ENCODE results near the gene ALX1. TPM values are rescaled to one million over a fixed set of nuclear protein-coding genes. Genes with fewer than 3 reads are reported as not detected.

ALX1 gene
- total RNA-seq, 2 donors from 2014 or later: not detected

- Mint-ChIP-seq H3K36me3 (peaks cover 12% of the 10 kb centered on the region), H3K27me3 (peaks cover 42% of the 10 kb centered on the region in 2 donors), H3K4me3 (no peak overlapping the region), H3K4me1 (ENCODE audit: low read depth in 2 of 2) (peaks cover 0 to 3% of the 10 kb centered on the region in 2 donors), H3K27ac (no peak overlapping the region), H3K9me3 (no peaks in the 10 kb centered on the region)
- ATAC-seq (no peak), DNase-seq (ENCODE audit: low spot score) (no peak)
Observed at GRCh38 chr12:85278598-85279448, 1.2 kb upstream of the ALX1 start.

GRCh38 chr12:85279449-85280164 is 413 bp upstream of the ALX1 start:
- H3K4me3 Mint-ChIP-seq: no peak overlapping the region
- DNase-seq (ENCODE audit: low spot score) (no peak), ATAC-seq (no peak)
- peaks cover 34 to 36% of the 10 kb centered on the region in 2 donors for H3K27me3 Mint-ChIP-seq
- H3K36me3 Mint-ChIP-seq: peaks cover 7% of the 10 kb centered on the region
- H3K9me3 Mint-ChIP-seq: no peaks in the 10 kb centered on the region
- peaks cover 0 to 3% of the 10 kb centered on the region in 2 donors for H3K4me1 Mint-ChIP-seq (ENCODE audit: low read depth in 2 of 2)
- no peak overlapping the region for H3K27ac Mint-ChIP-seq

GRCh38 chr12:85280984-85281630 is 1.1 kb downstream of the ALX1 start:
- DNase-seq (ENCODE audit: low spot score) (no peak), ATAC-seq (no peak)
- peaks cover 33 to 34% of the 10 kb centered on the region in 2 donors for H3K27me3 Mint-ChIP-seq
- H3K27ac Mint-ChIP-seq: no peak overlapping the region
- no peaks in the 10 kb centered on the region for H3K9me3 Mint-ChIP-seq
- peaks cover 0 to 3% of the 10 kb centered on the region in 2 donors for H3K4me1 Mint-ChIP-seq (ENCODE audit: low read depth in 2 of 2)
- H3K4me3 Mint-ChIP-seq: peak overlapping the region; percentile 28
- peaks cover 7% of the 10 kb centered on the region for H3K36me3 Mint-ChIP-seq

- ATAC-seq: no peak
- no peak for DNase-seq (ENCODE audit: low spot score)
- Mint-ChIP-seq H3K27me3 (peaks cover 28 to 34% of the 10 kb centered on the region in 2 donors), H3K9me3 (no peaks in the 10 kb centered on the region), H3K36me3 (peaks cover 7% of the 10 kb centered on the region), H3K27ac (no peak overlapping the region), H3K4me1 (ENCODE audit: low read depth in 2 of 2) (peaks cover 0 to 3% of the 10 kb centered on the region in 2 donors), H3K4me3 (no peak overlapping the region)
Observed at GRCh38 chr12:85281636-85282312, 1.8 kb downstream of the ALX1 start.

GRCh38 chr12:85283560-85283959 is 3.5 kb downstream of the ALX1 start:
- DNase-seq (ENCODE audit: low spot score): no peak
- H3K27me3 Mint-ChIP-seq: peaks cover 21 to 34% of the 10 kb centered on the region in 2 donors

GRCh38 chr12:85296362-85296761 is 16.3 kb downstream of the ALX1 start:
- no peak for DNase-seq (ENCODE audit: low spot score)
- no peak overlapping the region for H3K27ac Mint-ChIP-seq
- no peaks in the 10 kb centered on the region for H3K27me3 Mint-ChIP-seq
- no peak overlapping the region for H3K4me3 Mint-ChIP-seq
- no peaks in the 10 kb centered on the region for H3K36me3 Mint-ChIP-seq
- peaks cover 3% of the 10 kb centered on the region for H3K9me3 Mint-ChIP-seq
- ATAC-seq: no peak
- H3K4me1 Mint-ChIP-seq (ENCODE audit: low read depth in 2 of 2): peaks cover 0 to 3% of the 10 kb centered on the region in 2 donors

More at GRCh38 chr12:85283560-85283959, 3.5 kb downstream of the ALX1 start:
- Mint-ChIP-seq H3K27ac (no peak overlapping the region), H3K4me1 (ENCODE audit: low read depth in 2 of 2) (peaks cover 0 to 3% of the 10 kb centered on the region in 2 donors), H3K36me3 (peaks cover 7% of the 10 kb centered on the region), H3K4me3 (no peak overlapping the region), H3K9me3 (no peaks in the 10 kb centered on the region)
- no peak for ATAC-seq

- H3K4me1 Mint-ChIP-seq (ENCODE audit: low read depth in 2 of 2): peaks cover 0 to 3% of the 10 kb centered on the region in 2 donors
- DNase-seq (ENCODE audit: low spot score): no peak
- no peaks in the 10 kb centered on the region for H3K27me3 Mint-ChIP-seq
- no peak overlapping the region for H3K4me3 Mint-ChIP-seq
- H3K27ac Mint-ChIP-seq: no peak overlapping the region
- H3K36me3 Mint-ChIP-seq: no peaks in the 10 kb centered on the region
- ATAC-seq: no peak
- peaks cover 3% of the 10 kb centered on the region for H3K9me3 Mint-ChIP-seq
Observed at GRCh38 chr12:85299053-85299452, 19.0 kb downstream of the ALX1 start.

- ATAC-seq: no peak
- Mint-ChIP-seq H3K9me3 (peaks cover 3% of the 10 kb centered on the region), H3K4me3 (no peak overlapping the region), H3K36me3 (no peaks in the 10 kb centered on the region), H3K27ac (no peak overlapping the region), H3K27me3 (no peaks in the 10 kb centered on the region), H3K4me1 (ENCODE audit: low read depth in 2 of 2) (peaks cover 0 to 3% of the 10 kb centered on the region in 2 donors)
- no peak for DNase-seq (ENCODE audit: low spot score)
Observed at GRCh38 chr12:85301051-85301450, 21.0 kb downstream of the ALX1 start.

GRCh38 chr12:85308374-85308773 is 28.4 kb downstream of the ALX1 start:
- no peaks in the 10 kb centered on the region for H3K4me1 Mint-ChIP-seq (ENCODE audit: low read depth in 2 of 2)

GRCh38 chr12:85309125-85309566 is 29.1 kb downstream of the ALX1 start:
- no peaks in the 10 kb centered on the region for H3K9me3 Mint-ChIP-seq
- ATAC-seq (no peak), DNase-seq (ENCODE audit: low spot score) (no peak)
- no peak overlapping the region for H3K27ac Mint-ChIP-seq
- no peak overlapping the region for H3K4me3 Mint-ChIP-seq
- no peaks in the 10 kb centered on the region for H3K36me3 Mint-ChIP-seq
- no peaks in the 10 kb centered on the region for H3K4me1 Mint-ChIP-seq (ENCODE audit: low read depth in 2 of 2)
- no peaks in the 10 kb centered on the region for H3K27me3 Mint-ChIP-seq

More at GRCh38 chr12:85308374-85308773, 28.4 kb downstream of the ALX1 start:
- Mint-ChIP-seq H3K27ac (no peak overlapping the region), H3K9me3 (no peaks in the 10 kb centered on the region), H3K4me3 (no peak overlapping the region), H3K27me3 (no peaks in the 10 kb centered on the region), H3K36me3 (no peaks in the 10 kb centered on the region)
- DNase-seq (ENCODE audit: low spot score) (no peak), ATAC-seq (no peak)

- ATAC-seq (no peak), DNase-seq (ENCODE audit: low spot score) (no peak)
- H3K4me3 Mint-ChIP-seq: no peak overlapping the region
- H3K9me3 Mint-ChIP-seq: no peaks in the 10 kb centered on the region
- H3K4me1 Mint-ChIP-seq (ENCODE audit: low read depth in 2 of 2): no peaks in the 10 kb centered on the region
- H3K36me3 Mint-ChIP-seq: no peaks in the 10 kb centered on the region
- no peaks in the 10 kb centered on the region for H3K27me3 Mint-ChIP-seq
- no peak overlapping the region for H3K27ac Mint-ChIP-seq
Observed at GRCh38 chr12:85310025-85310424, 30.0 kb downstream of the ALX1 start.

GRCh38 chr12:85310456-85311076 is 30.5 kb downstream of the ALX1 start:
- Mint-ChIP-seq H3K36me3 (no peaks in the 10 kb centered on the region), H3K4me3 (no peak overlapping the region), H3K4me1 (ENCODE audit: low read depth in 2 of 2) (no peaks in the 10 kb centered on the region), H3K9me3 (no peaks in the 10 kb centered on the region), H3K27ac (no peak overlapping the region), H3K27me3 (no peaks in the 10 kb centered on the region)
- ATAC-seq: no peak
- DNase-seq (ENCODE audit: low spot score): no peak

Measured in natural killer cell treated with Interleukin-12 subunit alpha and Interleukin-12 subunit beta and Interleukin-15 and Interleukin-18, amount 100 ng/mL, for 72 hours (primary cell).